A549 (cell line): ENCODE results near the gene METTL9. TPM values are rescaled to one million over a fixed set of nuclear protein-coding genes. Genes with fewer than 3 reads are reported as not detected.
A peak's percentile ranks its signal among the peaks of the same experiment; 100 is the strongest.

Experiments used
- ATAC-seq, 2 experiments: fragments of 200-7000 bp in 1 of 2; fragments of >200 bp in 1 of 2; cut with Nextera tagmentation in 1 of 2; cut with Tn5 transposase in 1 of 2; 3 replicates each; pipeline versions ENCODE4 v1.8.0 to v1.9.1; 2018 to 2020; ENCODE audit warnings: mild to moderate bottlenecking in 1 of 2, moderate library complexity in 1 of 2
- CTCF ChIA-PET: fragments of 300-600 bp; sonication (Branson Sonifier 250); formaldehyde crosslinking; extraction: SDS; loops from one replicate; lab custom pipeline; 2021; ENCODE audit warnings: antibody characterized with exemption, inconsistent platforms; lab: Yijun Ruan, JAX
- POLR2A ChIA-PET: fragments of 350-600 bp; formaldehyde crosslinking; extraction: SDS; loops from one replicate; lab custom pipeline; 2021; ENCODE audit warnings: antibody characterized with exemption, inconsistent platforms; lab: Yijun Ruan, JAX
- DNase-seq, 2 experiments: peaks; one replicate each; pipeline versions ENCODE4 v3.0.0 to v3.0.0-alpha.2; 2011 to 2016; ENCODE audit warnings: low read depth in 1 of 2, low spot score in 1 of 2
- FAIRE-seq: peaks from 2 replicates; lab custom pipeline; 2011; peaks lifted over from hg19 to GRCh38; lab: Jason Lieb, UNC
- H3K27ac ChIP-seq, 2 experiments: fragments of >200 bp; sonication (Bioruptor Twin); formaldehyde crosslinking; 3 replicates each; pipeline ENCODE4 v1.5.1; 2016 to 2017
- H3K4me1 ChIP-seq: fragments of >200 bp; sonication (Bioruptor Twin); formaldehyde crosslinking; 3 replicates; pipeline ENCODE4 v1.6.1; 2016
- H3K4me2 ChIP-seq: fragments of >200 bp; sonication (Bioruptor Twin); formaldehyde crosslinking; 3 replicates; pipeline ENCODE4 v1.6.1; 2016
- H3K4me3 ChIP-seq: fragments of >200 bp; sonication (Bioruptor Twin); formaldehyde crosslinking; 3 replicates; pipeline ENCODE4 v1.5.1; 2016
- H3K9me3 ChIP-seq: fragments of >200 bp; sonication (Bioruptor Twin); formaldehyde crosslinking; 3 replicates; pipeline ENCODE4 v1.6.1; 2016
- BHLHE40 ChIP-seq: IDR thresholded peaks from 2 replicates; pipeline ENCODE4 v1.6.1; 2012; ENCODE audit warnings: low read depth, low read length, inconsistent platforms
- CBX2 ChIP-seq: fragments of 200-600 bp; sonication (generic); IDR thresholded peaks from 2 replicates; pipeline ENCODE4 v1.6.1; 2016; ENCODE audit warnings: low read depth, mild to moderate bottlenecking, borderline replicate concordance
- CHD2 ChIP-seq: fragments of 150-350 bp; IDR thresholded peaks from 2 replicates; pipeline ENCODE4 v1.6.1; 2014; ENCODE audit warnings: low read length; ENCODE audit not compliant: partially characterized antibody
- ESRRA ChIP-seq: fragments of 150-350 bp; IDR thresholded peaks from 2 replicates; pipeline ENCODE4 v1.6.1; 2014; ENCODE audit warnings: mild to moderate bottlenecking, low read length, borderline replicate concordance
- FOXS1 ChIP-seq: fragments of 250-450 bp; sonication (Bioruptor Pico); IDR thresholded peaks from 2 replicates; pipeline ENCODE4 v1.5.0; 2020; ENCODE audit warnings: mild to moderate bottlenecking, moderate library complexity
- GATA3 ChIP-seq: IDR thresholded peaks from 2 replicates; pipeline ENCODE4 v1.6.1; 2012; ENCODE audit warnings: borderline replicate concordance
- HEYL ChIP-seq: fragments of 250-450 bp; sonication (Bioruptor Pico); IDR thresholded peaks from 2 replicates; pipeline ENCODE4 v1.8.0; 2021; ENCODE audit warnings: mild to moderate bottlenecking, moderate library complexity
- HMGXB4 ChIP-seq: fragments of 250-450 bp; sonication (Bioruptor Pico); IDR thresholded peaks from 2 replicates; pipeline ENCODE4 v1.5.0; 2021; ENCODE audit warnings: mild to moderate bottlenecking, moderate library complexity, borderline replicate concordance
- HOXA7 ChIP-seq: fragments of 250-450 bp; sonication (Bioruptor Pico); IDR thresholded peaks from 2 replicates; pipeline ENCODE4 v1.5.0; 2020; ENCODE audit warnings: mild to moderate bottlenecking, moderate library complexity
- KDM1A ChIP-seq: fragments of 200-600 bp; sonication (generic); IDR thresholded peaks from 2 replicates; pipeline ENCODE4 v1.6.1; 2016; ENCODE audit warnings: low read depth, mild to moderate bottlenecking
- MYC ChIP-seq: IDR thresholded peaks from 2 replicates; pipeline ENCODE4 v1.6.1; 2012; ENCODE audit warnings: mild to moderate bottlenecking, inconsistent platforms, low read length, improper control_type of control experiment, borderline replicate concordance
- NFE2L2 ChIP-seq: fragments of 150-350 bp; conservative IDR thresholded peaks from 2 replicates; pipeline ENCODE4 v1.6.1; 2014; ENCODE audit warnings: low read length
- NPAS2 ChIP-seq: fragments of 250-450 bp; sonication (Bioruptor Pico); IDR thresholded peaks from 2 replicates; pipeline ENCODE4 v1.8.0; 2022; ENCODE audit warnings: mild to moderate bottlenecking, moderate library complexity, borderline replicate concordance
- POLR2A ChIP-seq: IDR thresholded peaks from 2 replicates; pipeline ENCODE4 v1.6.1; 2012; ENCODE audit warnings: mild to moderate bottlenecking, low read length
- RAD21 ChIP-seq, 2 experiments: fragments of >200 bp in 1 of 2; sonication (Bioruptor Twin) in 1 of 2; formaldehyde crosslinking in 1 of 2; IDR thresholded peaks in 1 of 2; conservative IDR thresholded peaks in 1 of 2; 2 replicates in 1 of 2; 3 replicates in 1 of 2; pipeline ENCODE4 v1.6.1; 2012 to 2018; ENCODE audit warnings: inconsistent platforms in 1 of 2
- RARB ChIP-seq: fragments of 250-450 bp; sonication (Bioruptor Pico); IDR thresholded peaks from 2 replicates; pipeline ENCODE4 v1.8.0; 2021; ENCODE audit warnings: mild to moderate bottlenecking, moderate library complexity
- RCOR1 ChIP-seq: fragments of 150-350 bp; IDR thresholded peaks from 2 replicates; pipeline ENCODE4 v1.6.1; 2014; ENCODE audit warnings: antibody characterized with exemption, low read length, low read depth
- SMC3 ChIP-seq: fragments of >200 bp; sonication (Bioruptor Twin); formaldehyde crosslinking; IDR thresholded peaks from 3 replicates; pipeline ENCODE4 v1.6.1; 2018; ENCODE audit warnings: inconsistent platforms
- TFCP2L1 ChIP-seq: fragments of 250-450 bp; sonication (Bioruptor Pico); IDR thresholded peaks from 2 replicates; pipeline ENCODE4 v1.5.0; 2021; ENCODE audit warnings: mild to moderate bottlenecking
- ZNF302 ChIP-seq: fragments of 250-450 bp; sonication (Bioruptor Pico); IDR thresholded peaks from 2 replicates; pipeline ENCODE4 v1.9.0; 2021; ENCODE audit warnings: inconsistent platforms, mild to moderate bottlenecking, moderate library complexity
- ZSCAN20 ChIP-seq: fragments of 250-450 bp; sonication (Bioruptor Pico); IDR thresholded peaks from 2 replicates; pipeline ENCODE4 v1.8.0; 2022; ENCODE audit warnings: mild to moderate bottlenecking, moderate library complexity
- WGBS: methylation state at CpG from one replicate; pipeline ENCODE4 v1.1.6; 2017; ENCODE audit errors: missing lambda C conversion rate; 5-methylcytosine and 5-hydroxymethylcytosine counted together
- polyA plus RNA-seq, 4 experiments: library from polyadenylated mRNA; depleted of rRNA in 3 of 4; stranded (reverse); fragments of >200 nt; fragmentation: RNase III in 1 of 4; extraction: RNeasy Plus Mini Kit Qiagen cat#74134 plus additional on column Dnase treatment in 1 of 4; gene quantifications; 2 replicates in 3 of 4; 3 replicates in 1 of 4; pipeline ENCODE4 v1.2.3, GENCODE V29; 2011 to 2017
- TF ChIP-seq, protein P1 (sequence below): fragments of 450-650 bp; IDR thresholded peaks from 2 replicates; pipeline ENCODE4 v1.6.1; 2014; ENCODE audit warnings: antibody characterized with exemption

Gene METTL9
- polyA plus RNA-seq, 2 of the 4 experiments (the other 2 are of a cell fraction) = 72.2 to 124 TPM

- H3K4me1 ChIP-seq = peaks cover 20% of the 10 kb centered on the region
- no peak overlapping the region for H3K4me3 ChIP-seq
These were observed 12.4 kb downstream of the METTL9 start for GRCh38 chr16:21611556-21612384.

DNA sequence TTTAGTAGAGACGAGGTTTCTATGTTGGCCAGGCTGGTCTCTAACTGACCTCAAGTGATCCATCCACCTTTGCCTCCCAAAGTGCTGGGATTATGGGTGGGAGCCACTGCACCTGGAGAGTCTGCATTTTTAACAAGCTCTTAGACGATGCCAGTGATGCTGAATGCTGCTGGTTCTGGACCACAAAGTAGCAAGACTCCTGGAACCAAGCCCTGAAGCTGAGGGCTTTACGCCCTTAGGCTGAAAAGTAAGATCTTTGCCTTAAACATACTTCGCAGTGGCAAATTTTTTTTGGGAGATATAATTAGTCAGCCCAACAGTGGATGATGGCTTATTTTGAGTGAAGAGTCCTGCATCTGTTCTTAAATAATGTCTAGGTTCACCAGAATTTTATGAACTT lies 14.0 kb downstream of the METTL9 start:
- no peak for ATAC-seq

More at GRCh38 chr16:21611556-21612384, 12.4 kb downstream of the METTL9 start:
- peak overlapping the region; percentile 24; the same call in 2 of the 3 replicates for H3K4me2 ChIP-seq
- no peak for DNase-seq
- CTCF ChIA-PET = no interaction called here
- no peak for FAIRE-seq
- ATAC-seq = no peak
- H3K27ac ChIP-seq = peak overlapping the region in 1 of 2 experiments; percentile 37; a peak in 1 of 6 replicates
- TF ChIP-seq ZSCAN20 (CRISPR knock-in tag) = no peak
- no peak for TF ChIP-seq POLR2A
- TF ChIP-seq GATA3 = no peak
- TF ChIP-seq RCOR1 = no peak
- no peak for TF ChIP-seq HMGXB4 (CRISPR knock-in tag)
- TF ChIP-seq CBX2 = no peak
- no peak for TF ChIP-seq ZNF302
- TF ChIP-seq NFE2L2 = no peak
- TF ChIP-seq TFCP2L1 (CRISPR knock-in tag) = no peak
- TF ChIP-seq ESRRA = no peak
- TF ChIP-seq CHD2 = no peak
- TF ChIP-seq FOXS1 (CRISPR knock-in tag) = no peak
- no peak for TF ChIP-seq NPAS2 (CRISPR knock-in tag)
- no peak for TF ChIP-seq HEYL (CRISPR knock-in tag)
- POLR2A ChIA-PET = no interaction called here
- no peaks in the 10 kb centered on the region for H3K9me3 ChIP-seq
- WGBS = 82% methylated on average over 7 of the region's 7 CpGs

GRCh38 chr16:21613781-21614180 lies 14.4 kb downstream of the METTL9 start:
- H3K27ac ChIP-seq = no peak overlapping the region
- POLR2A ChIA-PET = no interaction called here
- FAIRE-seq (no peak), DNase-seq (no peak)
- H3K4me1 ChIP-seq = peaks cover 20% of the 10 kb centered on the region
- no peak for TF ChIP-seq ZSCAN20 (CRISPR knock-in tag)
- no peak for TF ChIP-seq MYC
- TF ChIP-seq SMC3 = no peak
- no peak for TF ChIP-seq BHLHE40
- TF ChIP-seq HMGXB4 (CRISPR knock-in tag) = no peak
- TF ChIP-seq CHD2 = no peak
- no peak for TF ChIP-seq HEYL (CRISPR knock-in tag)
- TF ChIP-seq TFCP2L1 (CRISPR knock-in tag) = no peak
- no peak for TF ChIP-seq KDM1A
- TF ChIP-seq, protein P1, sequence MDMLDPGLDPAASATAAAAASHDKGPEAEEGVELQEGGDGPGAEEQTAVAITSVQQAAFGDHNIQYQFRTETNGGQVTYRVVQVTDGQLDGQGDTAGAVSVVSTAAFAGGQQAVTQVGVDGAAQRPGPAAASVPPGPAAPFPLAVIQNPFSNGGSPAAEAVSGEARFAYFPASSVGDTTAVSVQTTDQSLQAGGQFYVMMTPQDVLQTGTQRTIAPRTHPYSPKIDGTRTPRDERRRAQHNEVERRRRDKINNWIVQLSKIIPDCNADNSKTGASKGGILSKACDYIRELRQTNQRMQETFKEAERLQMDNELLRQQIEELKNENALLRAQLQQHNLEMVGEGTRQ = no peak
- TF ChIP-seq RAD21 (conservative IDR thresholded peaks at IDR 0.05 in 1 of 2, IDR thresholded peaks at IDR 0.05 in 1 of 2) = no peak
- TF ChIP-seq, all 56 proteins: peak for 0
- CTCF ChIA-PET = interaction anchor here (0.6 to 1.4 kb wide), 6 partner anchors 11 to 1285 kb away, joined by 3 to 6 read pairs (median 4); partner anchors contain the start of gene METTL9
- 92% methylated on average over 2 of the region's 2 CpGs for WGBS
- no peak for ATAC-seq
- Histone ChIP-seq H3K4me3 (no peak overlapping the region), H3K9me3 (no peaks in the 10 kb centered on the region), H3K4me2 (no peak overlapping the region)

More for the DNA sequence above, 14.0 kb downstream of the METTL9 start:
- H3K4me1 ChIP-seq = peaks cover 20% of the 10 kb centered on the region
- H3K27ac ChIP-seq = no peak overlapping the region
- H3K4me3 ChIP-seq = no peak overlapping the region
- TF ChIP-seq RARB (CRISPR knock-in tag) (no peak), ESRRA (no peak), SMC3 (no peak), HOXA7 (CRISPR knock-in tag) (no peak), RCOR1 (no peak)
- no peaks in the 10 kb centered on the region for H3K9me3 ChIP-seq
- WGBS = 83% methylated on average over 4 of the region's 4 CpGs
- no peak for DNase-seq
- no peak for FAIRE-seq
- CTCF ChIA-PET = interaction anchor here (0.6 to 1.4 kb wide), 7 partner anchors 11 to 1286 kb away, joined by 3 to 6 read pairs (median 3); partner anchors contain the start of gene METTL9
- no peak overlapping the region for H3K4me2 ChIP-seq
- POLR2A ChIA-PET = no interaction called here
